ENCODE measurements around the gene ALG12. TPM values are rescaled to one million over a fixed set of nuclear protein-coding genes. Genes with fewer than 3 reads are reported as not detected.
"Not testable (repeated sequence)": the region's sequence is repeated elsewhere in the genome, so short reads cannot be mapped to it uniquely, and the experiment has no call there.

The ALG12 gene
- total RNA-seq, 1 donor from 2014 or later, result 14.7 TPM

DNA sequence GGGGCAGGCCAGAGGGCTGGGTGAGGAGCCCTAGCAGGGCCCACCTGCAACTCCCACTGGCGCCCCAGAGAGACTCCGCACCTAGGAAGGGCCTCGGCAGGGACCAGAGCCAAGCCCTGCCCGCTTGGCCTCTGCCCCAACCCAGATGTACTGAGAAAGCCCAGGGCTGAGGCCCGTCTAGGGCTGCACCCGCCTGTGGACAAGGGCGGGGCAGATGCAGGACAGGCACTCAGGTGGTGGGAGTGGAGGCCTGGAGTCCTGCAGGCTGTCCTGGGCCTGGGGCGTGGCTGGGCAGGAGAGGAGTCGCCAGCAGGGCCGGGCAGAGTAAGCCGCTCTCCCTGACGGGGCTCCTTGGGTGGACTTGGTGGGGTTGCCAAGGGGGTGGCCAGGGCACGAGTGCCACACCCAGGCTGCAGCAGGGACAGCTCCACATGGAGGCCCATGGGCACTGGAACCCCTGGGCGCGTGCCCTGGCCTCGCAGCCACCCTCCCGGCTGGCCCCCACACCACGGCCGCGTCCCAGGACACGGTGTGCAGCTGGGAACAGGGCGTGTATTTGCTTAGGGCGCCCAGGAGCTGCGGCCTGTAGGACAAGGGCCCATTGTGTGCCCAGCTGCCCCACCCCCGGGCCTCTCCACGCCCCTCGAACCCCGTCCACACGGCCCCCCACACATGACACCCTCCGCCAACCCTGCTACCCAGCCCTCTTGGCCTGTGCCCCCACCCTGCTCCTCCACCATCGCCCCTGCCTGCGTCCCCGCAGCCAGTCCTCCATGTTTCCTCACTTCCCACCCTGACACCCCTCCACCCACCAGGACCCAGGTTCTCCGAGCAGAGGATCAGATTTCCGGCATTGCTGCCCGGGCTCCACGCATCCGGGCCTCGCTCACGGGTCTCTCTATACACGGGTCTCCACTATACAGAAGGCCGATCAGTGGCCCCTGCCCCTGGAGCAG lies 31.0 kb upstream of the ALG12 start:
- TF ChIP-seq, protein P1, sequence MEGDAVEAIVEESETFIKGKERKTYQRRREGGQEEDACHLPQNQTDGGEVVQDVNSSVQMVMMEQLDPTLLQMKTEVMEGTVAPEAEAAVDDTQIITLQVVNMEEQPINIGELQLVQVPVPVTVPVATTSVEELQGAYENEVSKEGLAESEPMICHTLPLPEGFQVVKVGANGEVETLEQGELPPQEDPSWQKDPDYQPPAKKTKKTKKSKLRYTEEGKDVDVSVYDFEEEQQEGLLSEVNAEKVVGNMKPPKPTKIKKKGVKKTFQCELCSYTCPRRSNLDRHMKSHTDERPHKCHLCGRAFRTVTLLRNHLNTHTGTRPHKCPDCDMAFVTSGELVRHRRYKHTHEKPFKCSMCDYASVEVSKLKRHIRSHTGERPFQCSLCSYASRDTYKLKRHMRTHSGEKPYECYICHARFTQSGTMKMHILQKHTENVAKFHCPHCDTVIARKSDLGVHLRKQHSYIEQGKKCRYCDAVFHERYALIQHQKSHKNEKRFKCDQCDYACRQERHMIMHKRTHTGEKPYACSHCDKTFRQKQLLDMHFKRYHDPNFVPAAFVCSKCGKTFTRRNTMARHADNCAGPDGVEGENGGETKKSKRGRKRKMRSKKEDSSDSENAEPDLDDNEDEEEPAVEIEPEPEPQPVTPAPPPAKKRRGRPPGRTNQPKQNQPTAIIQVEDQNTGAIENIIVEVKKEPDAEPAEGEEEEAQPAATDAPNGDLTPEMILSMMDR (IDR thresholded peaks at IDR 0.05; ENCODE audit: partially characterized antibody, unreplicated experiment), result no peak
- no peak overlapping the region for H3K27ac Mint-ChIP-seq (ENCODE audit: unreplicated experiment)
- no peaks in the 10 kb centered on the region for H3K9me3 Mint-ChIP-seq (ENCODE audit: unreplicated experiment)
- peaks cover 3% of the 10 kb centered on the region for H3K27me3 Mint-ChIP-seq (ENCODE audit: unreplicated experiment)
- H3K36me3 Mint-ChIP-seq (ENCODE audit: unreplicated experiment), result no peaks in the 10 kb centered on the region
- DNase-seq, result peak; percentile 22
- H3K4me3 Mint-ChIP-seq (ENCODE audit: unreplicated experiment), result no peak overlapping the region
- no peaks in the 10 kb centered on the region for H3K4me1 Mint-ChIP-seq (ENCODE audit: low read depth, unreplicated experiment)

DNA sequence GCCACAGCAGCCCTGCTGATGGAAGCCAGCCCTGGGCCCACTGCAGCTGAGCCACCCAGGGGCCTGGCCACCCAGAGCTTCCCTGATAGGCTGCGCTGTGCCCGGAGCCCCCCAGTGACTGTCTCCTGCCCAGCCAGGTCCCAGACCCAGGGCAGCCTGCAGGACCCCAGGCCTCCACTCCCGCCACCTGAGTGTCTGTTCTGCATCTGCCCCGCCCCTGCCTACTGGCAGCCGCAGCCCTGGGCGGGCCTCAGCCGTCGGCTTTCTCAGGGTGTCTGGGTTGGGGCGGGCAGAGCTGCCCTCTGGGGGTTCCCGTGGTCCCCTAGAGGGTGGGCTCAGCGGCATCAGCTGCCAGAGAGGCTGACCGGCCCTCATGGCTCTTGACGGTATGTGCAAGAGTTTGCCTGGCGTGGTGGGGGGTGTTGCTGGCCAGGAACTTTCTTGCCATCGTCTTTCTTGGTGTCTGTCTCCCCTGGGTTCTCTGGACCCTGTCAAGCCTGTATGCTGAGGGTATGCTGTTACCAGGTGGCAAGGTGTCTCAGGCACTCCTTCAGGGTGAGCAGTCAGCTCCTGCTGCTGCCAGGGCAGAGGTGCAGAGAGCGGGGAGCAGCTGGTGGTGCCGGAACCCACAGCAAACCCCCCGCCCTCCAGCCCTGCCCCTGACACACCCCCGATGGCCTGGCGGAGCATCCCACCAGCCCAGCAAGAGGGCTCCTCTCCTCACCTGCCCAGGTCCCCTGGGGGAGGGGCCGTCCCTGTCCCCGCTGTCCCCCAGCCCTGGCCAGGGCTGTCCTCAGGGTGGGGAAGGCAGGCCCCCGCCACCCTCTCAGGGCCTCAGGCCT lies 30.1 kb upstream of the ALG12 start:
- Mint-ChIP-seq H3K27ac (ENCODE audit: unreplicated experiment) (no peak overlapping the region), H3K27me3 (ENCODE audit: unreplicated experiment) (peaks cover 3% of the 10 kb centered on the region), H3K4me1 (ENCODE audit: low read depth, unreplicated experiment) (no peaks in the 10 kb centered on the region), H3K9me3 (ENCODE audit: unreplicated experiment) (no peaks in the 10 kb centered on the region), H3K4me3 (ENCODE audit: unreplicated experiment) (no peak overlapping the region), H3K36me3 (ENCODE audit: unreplicated experiment) (no peaks in the 10 kb centered on the region)
- TF ChIP-seq, protein P1 (IDR thresholded peaks at IDR 0.05; ENCODE audit: partially characterized antibody, unreplicated experiment), result no peak
- no peak for DNase-seq

DNA sequence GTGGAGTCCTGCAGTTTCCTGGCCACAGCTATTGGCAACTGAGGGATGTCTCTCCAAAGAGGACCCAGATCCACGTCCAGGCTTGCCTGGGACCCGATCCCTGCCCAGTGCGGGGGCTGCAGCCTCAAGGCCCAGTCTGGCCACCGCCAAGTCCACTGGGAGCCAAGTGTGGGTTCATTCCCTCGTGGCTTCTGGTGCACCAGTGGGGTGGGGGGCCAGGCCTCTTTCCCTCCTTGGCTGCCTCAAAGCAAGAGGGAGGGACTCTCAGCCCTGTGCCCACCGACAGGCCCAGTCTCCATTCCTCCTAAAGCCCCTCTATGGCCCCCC lies 29.0 kb upstream of the ALG12 start:
- TF ChIP-seq, protein P1 (IDR thresholded peaks at IDR 0.05; ENCODE audit: partially characterized antibody, unreplicated experiment), result no peak
- Mint-ChIP-seq H3K27me3 (ENCODE audit: unreplicated experiment) (peaks cover 3% of the 10 kb centered on the region), H3K9me3 (ENCODE audit: unreplicated experiment) (no peaks in the 10 kb centered on the region), H3K4me1 (ENCODE audit: low read depth, unreplicated experiment) (no peaks in the 10 kb centered on the region), H3K4me3 (ENCODE audit: unreplicated experiment) (no peak overlapping the region), H3K27ac (ENCODE audit: unreplicated experiment) (no peak overlapping the region), H3K36me3 (ENCODE audit: unreplicated experiment) (no peaks in the 10 kb centered on the region)
- no peak for DNase-seq

DNA sequence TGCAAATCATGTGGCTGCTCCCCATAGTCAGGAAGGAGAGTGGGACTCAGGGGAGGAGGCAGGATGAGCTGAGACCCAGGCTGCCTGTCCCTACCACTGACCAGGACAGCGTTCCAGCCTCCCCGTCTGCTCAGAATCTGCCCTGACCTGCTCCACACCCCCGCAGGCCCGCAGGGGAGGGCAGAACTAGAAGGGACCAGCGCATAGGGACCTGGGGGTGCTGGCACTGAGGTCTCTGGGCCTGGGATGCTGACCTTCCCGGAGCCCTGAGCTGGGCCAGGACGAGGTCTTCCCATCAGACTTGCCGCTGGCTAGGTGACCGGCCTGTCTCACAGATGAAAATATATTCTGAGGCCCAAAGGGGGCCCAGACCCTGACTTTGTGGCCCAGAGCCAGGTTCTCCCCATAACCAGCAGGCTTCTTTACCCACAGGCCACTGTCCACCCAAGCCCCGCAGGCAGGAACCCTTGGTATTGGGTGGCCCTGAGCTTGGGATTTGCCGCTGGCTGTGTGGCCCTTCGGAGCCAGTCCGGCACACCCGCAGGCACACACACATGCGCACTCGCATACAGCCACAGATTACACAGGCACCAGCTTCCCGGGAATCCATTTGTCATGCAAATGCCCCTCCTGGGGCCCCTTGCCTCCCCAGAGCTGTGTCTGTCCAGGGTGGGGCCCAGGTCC lies 28.5 kb upstream of the ALG12 start:
- Mint-ChIP-seq H3K4me3 (ENCODE audit: unreplicated experiment) (no peak overlapping the region), H3K27me3 (ENCODE audit: unreplicated experiment) (peaks cover 3% of the 10 kb centered on the region), H3K9me3 (ENCODE audit: unreplicated experiment) (no peaks in the 10 kb centered on the region), H3K36me3 (ENCODE audit: unreplicated experiment) (no peaks in the 10 kb centered on the region), H3K4me1 (ENCODE audit: low read depth, unreplicated experiment) (no peaks in the 10 kb centered on the region), H3K27ac (ENCODE audit: unreplicated experiment) (no peak overlapping the region)
- TF ChIP-seq, protein P1 (IDR thresholded peaks at IDR 0.05; ENCODE audit: partially characterized antibody, unreplicated experiment), result no peak
- DNase-seq, result no peak

DNA sequence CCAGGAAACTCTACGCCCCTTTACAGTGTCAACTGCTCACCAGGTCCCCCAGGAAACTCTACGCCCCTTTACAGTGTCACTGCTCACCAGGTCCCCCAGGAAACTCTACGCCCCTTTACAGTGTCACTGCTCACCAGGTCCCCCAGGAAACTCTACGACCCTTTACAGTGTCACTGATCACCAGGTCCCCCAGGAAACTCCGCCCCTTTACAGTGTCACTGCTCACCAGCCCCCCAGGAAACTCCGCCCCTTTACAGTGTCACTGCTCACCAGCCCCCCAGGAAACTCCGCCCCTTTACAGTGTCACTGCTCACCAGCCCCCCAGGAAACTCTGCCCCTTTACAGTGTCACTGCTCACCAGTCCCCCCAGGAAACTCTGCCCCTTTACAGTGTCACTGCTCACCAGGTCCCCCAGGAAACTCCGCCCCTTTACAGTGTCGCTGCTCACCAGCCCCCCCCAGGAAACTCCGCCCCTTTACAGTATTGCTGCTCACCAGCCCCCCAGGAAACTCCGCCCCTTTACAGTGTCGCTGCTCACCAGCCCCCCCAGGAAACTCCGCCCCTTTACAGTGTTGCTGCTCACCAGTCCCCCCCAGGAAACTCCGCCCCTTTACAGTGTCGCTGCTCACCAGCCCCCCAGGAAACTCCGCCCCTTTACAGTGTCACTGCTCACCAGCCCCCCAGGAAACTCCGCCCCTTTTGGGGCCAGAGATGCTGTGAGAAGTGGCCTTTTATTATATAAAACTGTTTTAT lies 27.0 kb upstream of the ALG12 start:
- not testable (repeated sequence) for H3K4me1 Mint-ChIP-seq (ENCODE audit: low read depth, unreplicated experiment); H3K27ac Mint-ChIP-seq (ENCODE audit: unreplicated experiment); H3K9me3 Mint-ChIP-seq (ENCODE audit: unreplicated experiment); DNase-seq; H3K36me3 Mint-ChIP-seq (ENCODE audit: unreplicated experiment); H3K4me3 Mint-ChIP-seq (ENCODE audit: unreplicated experiment); H3K27me3 Mint-ChIP-seq (ENCODE audit: unreplicated experiment)
